Common myeloid progenitor, CD34-positive (primary cell): ENCODE results near the gene EIF6.

Source experiments
- CTCF ChIA-PET: fragments of 350-600 bp; sonication (Branson Sonifier 250); formaldehyde crosslinking; loops from one replicate; lab custom pipeline; 2021; ENCODE audit warnings: antibody characterized with exemption; lab: Charles Lee
- POLR2A ChIA-PET: fragments of 350-600 bp; sonication (Branson Sonifier 250); formaldehyde crosslinking; loops from one replicate; lab custom pipeline; 2021; ENCODE audit warnings: antibody characterized with exemption; lab: Charles Lee
- DNase-seq, 3 donors: peaks; one replicate each; pipeline versions ENCODE4 v3.0.0 to v3.0.0-alpha.2; 2013
- H3K27ac ChIP-seq, 2 experiments: 1 replicate in 1 of 2; 2 replicates in 1 of 2; pipeline ENCODE4 v1.7.0; 2013; ENCODE audit warnings: inconsistent platforms in 2 of 2, low read length in 2 of 2, mild to moderate bottlenecking in 2 of 2, low read depth in 1 of 2, moderate library complexity in 1 of 2; ENCODE audit not compliant: severe bottlenecking in 2 of 2, insufficient read depth in 1 of 2, poor library complexity in 1 of 2
- H3K27me3 ChIP-seq, 5 experiments: replicated peaks in 2 of 5; 1 replicate in 3 of 5; 2 replicates in 2 of 5; pipeline versions ENCODE4 v1.6.1 to v1.7.0; 2013; ENCODE audit warnings: low read length in 4 of 5, mild to moderate bottlenecking in 2 of 5, moderate library complexity in 2 of 5, inconsistent platforms in 1 of 5; ENCODE audit not compliant: insufficient read depth in 5 of 5, control insufficient read depth in 4 of 5
- H3K36me3 ChIP-seq, 4 experiments: 1 replicate in 2 of 4; 2 replicates in 2 of 4; pipeline versions ENCODE4 v1.6.1 to v1.7.0; 2013; ENCODE audit warnings: low read length in 3 of 4, control low read depth in 1 of 4, mild to moderate bottlenecking in 1 of 4; ENCODE audit not compliant: control insufficient read depth in 4 of 4, insufficient read depth in 4 of 4
- H3K4me1 ChIP-seq, 4 experiments: 1 replicate in 3 of 4; 2 replicates in 1 of 4; pipeline versions ENCODE4 v1.6.1 to v1.7.1; 2013; ENCODE audit warnings: low read length in 3 of 4, mild to moderate bottlenecking in 3 of 4, control low read depth in 1 of 4, inconsistent platforms in 1 of 4, moderate library complexity in 1 of 4; ENCODE audit not compliant: control insufficient read depth in 4 of 4, insufficient read depth in 4 of 4; ENCODE audit errors: control extremely low read depth in 1 of 4
- H3K4me3 ChIP-seq, 7 experiments: 1 replicate in 4 of 7; 2 replicates in 3 of 7; pipeline versions ENCODE4 v1.5.1 to v1.7.0; 2013; ENCODE audit warnings: mild to moderate bottlenecking in 7 of 7, low read length in 6 of 7, moderate library complexity in 6 of 7, inconsistent platforms in 2 of 7, low read depth in 2 of 7, control low read depth in 1 of 7; ENCODE audit not compliant: insufficient read depth in 4 of 7, control insufficient read depth in 1 of 7; ENCODE audit errors: extremely low read depth in 1 of 7
- H3K9me3 ChIP-seq, 5 experiments: 1 replicate in 4 of 5; 2 replicates in 1 of 5; pipeline versions ENCODE4 v1.6.1 to v1.7.1; 2013; ENCODE audit warnings: low read length in 4 of 5, mild to moderate bottlenecking in 2 of 5, inconsistent platforms in 1 of 5, low read depth in 1 of 5, moderate library complexity in 1 of 5; ENCODE audit not compliant: control insufficient read depth in 4 of 5, insufficient read depth in 2 of 5; ENCODE audit errors: control extremely low read depth in 1 of 5
- WGBS: methylation state at CpG from one replicate; pipeline ENCODE4 v1.1.5; 2013; ENCODE audit not compliant: insufficient coverage; 5-methylcytosine and 5-hydroxymethylcytosine counted together

EIF6 gene

GRCh38 chr20:35312318-35312717, 27.7 kb upstream of the EIF6 start:
- Histone ChIP-seq H3K4me3 (no peak overlapping the region), H3K36me3 (peaks cover 0 to 12% (median 3%) of the 10 kb centered on the region in 4 experiments), H3K27me3 (no peaks in the 10 kb centered on the region), H3K27ac (no peak overlapping the region), H3K9me3 (no peaks in the 10 kb centered on the region), H3K4me1 (peaks cover 0 to 21% (median 18%) of the 10 kb centered on the region in 4 experiments)
- ChIA-PET POLR2A (no interaction called here), CTCF (interaction anchor here (3.5 kb wide), 1 partner anchor 11 kb away, joined by 10 read pairs; no protein-coding TSS in a partner anchor)
- DNase-seq = peak in 2 of 3 donors; percentile 9 to 15
- no CpG with 5 or more reads among the region's 1 CpG for WGBS

DNA sequence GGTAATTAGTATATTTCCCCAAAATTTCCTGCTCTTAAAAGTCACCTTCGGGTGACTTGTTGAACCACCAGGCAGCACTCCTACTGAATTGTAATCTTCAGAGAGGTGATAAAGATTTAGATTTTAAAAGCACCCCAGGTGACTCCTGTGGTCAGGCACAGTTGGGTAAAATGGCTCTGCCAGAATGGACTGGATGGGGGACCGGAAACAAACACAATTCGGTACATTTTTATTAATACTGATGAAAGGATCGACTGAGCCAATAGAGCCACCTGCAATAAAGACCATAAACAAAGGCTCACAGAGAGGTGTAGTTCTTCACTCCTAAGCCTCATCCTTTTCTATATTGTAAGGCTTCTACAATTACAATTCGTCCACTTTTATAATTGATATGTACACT, 27.2 kb upstream of the EIF6 start:
- DNase-seq = no peak
- no CpG with 5 or more reads among the region's 5 CpGs for WGBS
- ChIA-PET POLR2A (no interaction called here), CTCF (interaction anchor here (1.0 to 3.5 kb wide), 2 partner anchors 11 to 128 kb away, joined by 5 to 10 read pairs; no protein-coding TSS in a partner anchor)
- no peak overlapping the region for H3K27ac ChIP-seq
- H3K4me1 ChIP-seq = peaks cover 0 to 25% (median 18%) of the 10 kb centered on the region in 4 experiments
- peaks cover 0 to 12% (median 3%) of the 10 kb centered on the region in 4 experiments for H3K36me3 ChIP-seq
- H3K4me3 ChIP-seq = no peak overlapping the region
- no peaks in the 10 kb centered on the region for H3K9me3 ChIP-seq
- H3K27me3 ChIP-seq = no peaks in the 10 kb centered on the region

DNA sequence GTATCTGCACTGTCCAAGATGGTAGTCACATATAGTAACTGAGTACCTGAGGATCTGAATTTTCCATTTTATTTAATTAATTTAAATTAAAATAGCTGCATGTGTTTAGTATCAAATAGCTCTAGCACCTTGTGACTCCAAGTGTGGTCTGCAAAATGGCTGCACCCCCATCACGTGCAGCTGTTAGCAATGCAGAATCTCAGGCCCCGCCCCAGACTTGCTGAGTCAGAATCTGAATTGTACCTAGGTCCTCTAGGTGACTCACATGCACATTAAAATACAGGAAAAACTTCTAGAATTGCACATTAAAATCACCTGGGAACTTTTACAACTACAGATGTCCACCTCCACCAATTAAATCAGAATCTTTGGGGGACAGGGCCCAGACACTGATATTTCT, 26.8 kb upstream of the EIF6 start:
- Histone ChIP-seq H3K27me3 (no peaks in the 10 kb centered on the region), H3K27ac (no peak overlapping the region), H3K4me1 (peaks cover 0 to 27% (median 18%) of the 10 kb centered on the region in 4 experiments), H3K9me3 (no peaks in the 10 kb centered on the region), H3K4me3 (no peak overlapping the region), H3K36me3 (peaks cover 0 to 14% (median 4%) of the 10 kb centered on the region in 4 experiments)
- ChIA-PET POLR2A (no interaction called here), CTCF (interaction anchor here (1.0 to 3.5 kb wide), 2 partner anchors 10 to 128 kb away, joined by 5 to 10 read pairs; no protein-coding TSS in a partner anchor)
- no peak for DNase-seq
- WGBS = 100% methylated on average over 1 of the region's 2 CpGs

DNA sequence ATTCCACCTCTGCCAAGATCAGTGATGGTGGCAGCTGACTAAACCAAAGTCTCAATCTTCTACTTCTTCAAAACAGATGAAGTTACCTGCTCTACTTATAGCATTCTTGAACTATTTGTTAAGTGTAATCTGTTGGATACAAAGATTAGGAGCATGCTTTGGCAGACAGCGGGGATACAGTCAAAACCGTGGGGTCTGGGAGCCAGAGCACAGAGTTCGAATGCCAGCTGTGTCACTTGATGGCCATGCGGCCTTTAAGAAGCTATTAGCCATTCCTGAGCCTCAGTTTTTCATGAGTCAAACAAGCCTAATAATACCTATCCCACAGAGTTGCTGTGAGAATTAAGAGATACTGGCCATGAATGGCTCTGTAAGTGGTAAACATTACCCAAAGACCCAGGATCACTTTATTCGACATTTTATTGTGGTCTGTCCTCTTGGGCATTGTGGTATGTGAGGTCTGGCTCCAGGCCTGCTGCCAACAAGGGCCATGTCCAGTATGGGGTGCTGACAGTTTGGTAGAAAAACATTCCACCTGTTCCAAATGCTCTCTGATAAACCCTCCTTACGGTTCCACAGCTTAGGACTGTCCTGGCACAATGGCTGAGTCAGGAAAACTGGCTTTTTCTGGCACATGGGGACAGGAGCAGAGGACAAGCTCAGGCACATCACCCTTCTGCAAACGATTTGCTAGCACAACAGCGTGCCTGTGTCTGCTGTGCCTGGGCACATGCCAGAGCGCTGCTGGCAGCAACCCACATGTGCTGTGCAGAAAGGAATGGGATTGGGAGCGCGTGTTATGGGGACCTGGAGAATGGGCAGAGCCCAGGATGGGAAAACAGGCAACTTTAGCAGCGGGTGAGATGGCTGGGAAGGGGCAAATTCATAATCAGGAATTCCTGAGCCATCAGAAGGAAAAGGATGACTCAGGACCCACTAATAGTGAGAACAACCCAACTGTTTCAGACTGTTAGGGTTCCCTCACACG, 23.4 kb upstream of the EIF6 start:
- Histone ChIP-seq H3K4me3 (no peak overlapping the region), H3K27ac (no peak overlapping the region), H3K4me1 (peaks cover 0 to 30% (median 5%) of the 10 kb centered on the region in 4 experiments), H3K27me3 (no peaks in the 10 kb centered on the region), H3K9me3 (no peaks in the 10 kb centered on the region), H3K36me3 (peaks cover 2 to 33% (median 12%) of the 10 kb centered on the region in 4 experiments)
- ChIA-PET CTCF (interaction anchor here (0.9 to 8.6 kb wide), 13 partner anchors 10 to 212 kb away, joined by 3 to 63 read pairs (median 4); partner anchors contain the start of gene GDF5), POLR2A (no interaction called here)
- no peak for DNase-seq
- 95% methylated on average over 11 of the region's 13 CpGs for WGBS

GRCh38 chr20:35306931-35307517, 22.5 kb upstream of the EIF6 start:
- no peaks in the 10 kb centered on the region for H3K9me3 ChIP-seq
- H3K4me1 ChIP-seq = peaks cover 0 to 24% (median 0%) of the 10 kb centered on the region in 4 experiments
- peaks cover 2 to 32% (median 13%) of the 10 kb centered on the region in 4 experiments for H3K36me3 ChIP-seq
- ChIA-PET CTCF (interaction anchor here (0.6 to 8.6 kb wide), 13 partner anchors 10 to 474 kb away, joined by 3 to 63 read pairs (median 4); partner anchors contain the start of gene GDF5), POLR2A (no interaction called here)
- no peaks in the 10 kb centered on the region for H3K27me3 ChIP-seq
- H3K27ac ChIP-seq = no peak overlapping the region
- peak; percentile 54 to 65 (median 65) for DNase-seq
- 60% methylated on average over 3 of the region's 4 CpGs for WGBS
- H3K4me3 ChIP-seq = no peak overlapping the region

DNA sequence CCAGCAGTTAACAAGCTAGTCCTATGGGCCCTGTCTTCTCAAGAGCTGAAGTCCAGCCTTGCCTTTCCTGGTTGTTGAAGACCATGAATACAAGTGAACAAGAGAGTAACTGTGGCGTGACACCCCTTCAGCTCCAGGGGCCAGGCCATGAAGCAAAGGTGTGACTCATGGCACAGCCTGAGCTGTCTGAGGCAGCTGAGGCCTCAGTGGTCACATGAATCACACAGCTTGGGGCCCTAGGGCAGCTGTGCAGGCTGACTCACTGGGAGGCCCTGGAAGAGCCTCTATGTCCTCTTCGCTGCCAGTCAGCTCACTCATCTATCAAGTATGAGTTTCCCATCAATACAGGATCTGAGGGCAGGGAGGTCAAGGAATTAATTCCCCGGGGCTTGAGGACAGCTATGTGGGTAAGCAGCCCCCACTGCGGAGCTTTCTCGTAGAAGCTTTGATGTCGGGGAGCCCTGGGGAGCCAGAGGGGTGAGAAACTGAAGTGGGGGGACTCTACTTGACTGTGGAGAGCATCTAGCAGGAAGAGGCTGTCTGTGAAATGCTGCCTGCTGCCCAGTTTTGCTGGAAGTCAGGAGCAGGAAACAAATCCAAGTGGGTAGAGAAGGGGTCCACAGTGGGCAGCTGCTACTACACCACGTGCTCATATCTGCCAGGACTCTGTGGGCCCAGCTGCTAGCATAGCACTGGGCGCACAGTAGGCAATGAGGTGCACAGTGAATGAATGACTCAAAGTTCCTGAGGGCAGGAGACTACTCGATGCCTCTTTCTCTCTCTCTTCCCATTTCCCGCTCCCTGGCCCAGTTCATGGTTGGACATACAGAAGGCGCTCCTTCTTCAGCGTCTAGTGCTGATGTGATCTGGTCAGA, 21.3 kb upstream of the EIF6 start:
- Histone ChIP-seq H3K27me3 (no peaks in the 10 kb centered on the region), H3K9me3 (no peaks in the 10 kb centered on the region), H3K4me3 (no peak overlapping the region), H3K27ac (no peak overlapping the region), H3K36me3 (peaks cover 2 to 30% (median 17%) of the 10 kb centered on the region in 4 experiments), H3K4me1 (peaks cover 0 to 24% (median 0%) of the 10 kb centered on the region in 4 experiments)
- peak in 2 of 3 donors; percentile 25 to 32 for DNase-seq
- ChIA-PET POLR2A (no interaction called here), CTCF (interaction anchor here (0.7 to 8.6 kb wide), 16 partner anchors 9 to 142 kb away, joined by 3 to 63 read pairs (median 5); partner anchors contain the start of gene EIF6)
- WGBS = 100% methylated on average over 8 of the region's 12 CpGs
